GM18526 (cell line): ENCODE results near the gene COL4A5.

Experiments used
- POLR2A ChIP-seq: IDR thresholded peaks from 3 replicates; pipeline ENCODE4 v1.6.1; 2011; ENCODE audit not compliant: insufficient read length; ENCODE audit errors: extremely low read depth

Gene COL4A5

GRCh38 chrX:108439426-108439942 lies at the start of gene COL4A5:
Gene COL4A5 (plus strand): TSS chrX:108439838. CDS start chrX:108440126, 288 bp downstream.
- TF ChIP-seq POLR2A = no peak

GRCh38 chrX:108396188-108396891 lies 43.3 kb upstream of the COL4A5 start:
- no peak for TF ChIP-seq POLR2A

- TF ChIP-seq POLR2A = no peak
Measured at GRCh38 chrX:108396986-108397385, 42.7 kb upstream of the COL4A5 start.

GRCh38 chrX:108397627-108398391 lies 41.8 kb upstream of the COL4A5 start:
- TF ChIP-seq POLR2A = no peak

GRCh38 chrX:108399418-108400165 lies 40.0 kb upstream of the COL4A5 start:
- no peak for TF ChIP-seq POLR2A

GRCh38 chrX:108412783-108413182 lies 26.9 kb upstream of the COL4A5 start:
- no peak for TF ChIP-seq POLR2A

- TF ChIP-seq POLR2A = no peak
Measured at GRCh38 chrX:108415146-108415545, 24.5 kb upstream of the COL4A5 start.

GRCh38 chrX:108415891-108416290 lies 23.7 kb upstream of the COL4A5 start:
- TF ChIP-seq POLR2A = no peak

- TF ChIP-seq POLR2A = no peak
Measured at GRCh38 chrX:108417257-108417656, 22.4 kb upstream of the COL4A5 start.

- TF ChIP-seq POLR2A = no peak
Measured at GRCh38 chrX:108419401-108419800, 20.2 kb upstream of the COL4A5 start.

- no peak for TF ChIP-seq POLR2A
Measured at GRCh38 chrX:108420481-108420880, 19.2 kb upstream of the COL4A5 start.

GRCh38 chrX:108426262-108426661 lies 13.4 kb upstream of the COL4A5 start:
- TF ChIP-seq POLR2A = no peak

- TF ChIP-seq POLR2A = no peak
Measured at GRCh38 chrX:108435261-108435660, 4.4 kb upstream of the COL4A5 start.

GRCh38 chrX:108437349-108438109 lies 2.1 kb upstream of the COL4A5 start:
- no peak for TF ChIP-seq POLR2A

- TF ChIP-seq POLR2A = no peak
Measured at GRCh38 chrX:108438110-108438623, 1.5 kb upstream of the COL4A5 start, which contains the start of gene COL4A6. Gene COL4A6 (minus strand): TSS chrX:108438422. CDS start chrX:108438196, 226 bp downstream.
